PC-3 (cell line): ENCODE data around the gene BTN1A1. TPM values are rescaled to one million over a fixed set of nuclear protein-coding genes. Genes with fewer than 3 reads are reported as not detected.

Source experiments
- ATAC-seq: fragments of 200-7000 bp; cut with Tn5 transposase; 2 replicates; pipeline ENCODE4 v1.9.1; 2020; ENCODE audit warnings: mild to moderate bottlenecking, moderate library complexity
- BruUV-seq: library from RNA; stranded (reverse); fragments of 400-500 nt; replicated peaks from 2 replicates; lab custom pipeline; 2021; lab: Mats Ljungman, UMichigan
- CTCF ChIA-PET: fragments of 300-600 bp; sonication (Branson Sonifier 250); formaldehyde crosslinking; loops from one replicate; lab custom pipeline; 2022; ENCODE audit warnings: antibody characterized with exemption; lab: Charles Lee
- POLR2A ChIA-PET: fragments of 300-600 bp; sonication (Branson Sonifier 250); formaldehyde crosslinking; loops from one replicate; lab custom pipeline; 2022; ENCODE audit warnings: antibody characterized with exemption; ENCODE audit not compliant: unreplicated experiment; lab: Charles Lee
- DNase-seq: peaks from one replicate; pipeline ENCODE4 v3.0.0-alpha.2; 2015
- H2AFZ ChIP-seq: fragments of 300-600 bp; sonication (generic); 2 replicates; pipeline ENCODE4 v1.6.0; 2016; ENCODE audit warnings: antibody characterized with exemption, low read length
- H3F3A ChIP-seq: fragments of 300-600 bp; sonication (generic); one replicate; pipeline ENCODE4 v1.6.0; 2017; ENCODE audit warnings: antibody characterized with exemption, low read length, control low read depth, mild to moderate bottlenecking; ENCODE audit not compliant: unreplicated experiment
- H3K27ac ChIP-seq: fragments of 300-600 bp; sonication (generic); 2 replicates; pipeline ENCODE4 v1.5.1; 2016; ENCODE audit warnings: mild to moderate bottlenecking, low read length
- H3K27me3 ChIP-seq: fragments of 300-600 bp; sonication (generic); 2 replicates; pipeline ENCODE4 v1.6.1; 2016; ENCODE audit warnings: low read length, mixed read lengths
- H3K36me3 ChIP-seq: fragments of 300-600 bp; sonication (generic); 2 replicates; pipeline ENCODE4 v1.6.1; 2016; ENCODE audit warnings: low read depth, mixed run types, low read length, mixed read lengths
- H3K4me1 ChIP-seq: fragments of 300-600 bp; sonication (generic); 2 replicates; pipeline ENCODE4 v1.5.1; 2016; ENCODE audit warnings: low read length; ENCODE audit not compliant: insufficient read depth
- H3K4me2 ChIP-seq: fragments of 300-600 bp; sonication (generic); 2 replicates; pipeline ENCODE4 v1.6.0; 2016; ENCODE audit warnings: low read length
- H3K4me3 ChIP-seq: fragments of 300-600 bp; sonication (generic); 2 replicates; pipeline ENCODE4 v1.5.1; 2016; ENCODE audit warnings: mild to moderate bottlenecking, low read length, mixed read lengths
- H3K79me2 ChIP-seq: fragments of 300-600 bp; sonication (generic); 2 replicates; pipeline ENCODE4 v1.6.1; 2017; ENCODE audit warnings: low read length, mixed read lengths
- H3K9ac ChIP-seq: fragments of 300-600 bp; sonication (generic); 2 replicates; pipeline ENCODE4 v1.6.0; 2016; ENCODE audit warnings: mild to moderate bottlenecking, low read length
- H3K9me2 ChIP-seq: fragments of 300-600 bp; sonication (generic); replicated peaks from 2 replicates; pipeline ENCODE4 v1.6.1; 2016; ENCODE audit warnings: mixed run types, low read length, mixed read lengths
- H3K9me3 ChIP-seq: fragments of 300-600 bp; sonication (generic); 2 replicates; pipeline ENCODE4 v1.6.1; 2016; ENCODE audit warnings: low read length, mixed read lengths
- H4K20me1 ChIP-seq: fragments of 300-600 bp; sonication (generic); 2 replicates; pipeline ENCODE4 v1.6.1; 2016; ENCODE audit warnings: low read length, mixed read lengths
- CTCF ChIP-seq: fragments of 300-600 bp; sonication (generic); conservative IDR thresholded peaks from 2 replicates; pipeline ENCODE4 v1.5.1; 2017; ENCODE audit warnings: antibody characterized with exemption, low read depth, mild to moderate bottlenecking, low read length
- EZH2 ChIP-seq: fragments of 300-600 bp; sonication (generic); IDR thresholded peaks from one replicate; pipeline ENCODE4 v1.6.1; 2017; ENCODE audit warnings: antibody characterized with exemption, mild to moderate bottlenecking, low read length; ENCODE audit not compliant: unreplicated experiment
- EZH2phosphoT487 ChIP-seq: fragments of 300-600 bp; sonication (generic); IDR thresholded peaks from 2 replicates; pipeline ENCODE4 v1.6.1; 2018; ENCODE audit warnings: mild to moderate bottlenecking, antibody characterized with exemption, low read length, borderline replicate concordance
- intact Hi-C: fragments of 100-400 bp; cut with micrococcal nuclease; formaldehyde crosslinking; loops from 2 replicates; pipeline ENCODE4 v1.9.0; 2023
- total RNA-seq: library from RNA; depleted of rRNA; stranded (reverse); fragments of >200 nt; gene quantifications from 2 replicates; pipeline ENCODE4 v1.2.3, GENCODE V29; 2014

BTN1A1 gene
- total RNA-seq, 1 experiment from 2014 or later, result not detected

GRCh38 chr6:26465776-26466175 lies 34.3 kb upstream of the BTN1A1 start:
- H3K79me2 ChIP-seq, result peaks cover 11% of the 10 kb centered on the region; the same call in 1 of the 2 replicates
- no peaks in the 10 kb centered on the region for H3K9me3 ChIP-seq
- no peak overlapping the region for H3K27ac ChIP-seq
- intact Hi-C loops, result no loop called here
- TF ChIP-seq EZH2 (no peak), CTCF (no peak), EZH2phosphoT487 (no peak)
- DNase-seq (no peak), ATAC-seq (no peak)
- ChIA-PET CTCF (no interaction called here), POLR2A (no interaction called here)
- H3K4me3 ChIP-seq, result no peak overlapping the region
- no peak overlapping the region for H2AFZ ChIP-seq
- no peaks in the 10 kb centered on the region for H4K20me1 ChIP-seq
- H3K4me2 ChIP-seq, result no peak overlapping the region
- no peaks in the 10 kb centered on the region for H3F3A ChIP-seq
- H3K9me2 ChIP-seq, result no peaks in the 10 kb centered on the region
- H3K4me1 ChIP-seq, result 0 out of 2 replicates have a peak, but pooled peaks cover 3% of the 10 kb centered on the region
- H3K9ac ChIP-seq, result no peak overlapping the region
- H3K27me3 ChIP-seq, result no peaks in the 10 kb centered on the region
- no TSS peak for BruUV-seq
- peaks cover 47% of the 10 kb centered on the region for H3K36me3 ChIP-seq

GRCh38 chr6:26468829-26469228 lies 31.3 kb upstream of the BTN1A1 start:
- intact Hi-C loops, result no loop called here
- Histone ChIP-seq H3K36me3 (peaks cover 33% of the 10 kb centered on the region), H3K9ac (no peak overlapping the region), H3K4me1 (peaks cover 6% of the 10 kb centered on the region; the same call in 1 of the 2 replicates), H4K20me1 (no peaks in the 10 kb centered on the region), H3K4me3 (no peak overlapping the region), H3K9me2 (no peaks in the 10 kb centered on the region), H3K9me3 (no peaks in the 10 kb centered on the region), H3K79me2 (no peaks in the 10 kb centered on the region), H3K27ac (no peak overlapping the region), H2AFZ (no peak overlapping the region), H3K4me2 (no peak overlapping the region), H3K27me3 (no peaks in the 10 kb centered on the region), H3F3A (no peaks in the 10 kb centered on the region)
- BruUV-seq, result no TSS peak
- DNase-seq (no peak), ATAC-seq (no peak)
- POLR2A ChIA-PET, result no interaction called here
- CTCF ChIA-PET, result no interaction called here
- no peak for TF ChIP-seq EZH2
- TF ChIP-seq CTCF, result no peak
- no peak for TF ChIP-seq EZH2phosphoT487

DNA sequence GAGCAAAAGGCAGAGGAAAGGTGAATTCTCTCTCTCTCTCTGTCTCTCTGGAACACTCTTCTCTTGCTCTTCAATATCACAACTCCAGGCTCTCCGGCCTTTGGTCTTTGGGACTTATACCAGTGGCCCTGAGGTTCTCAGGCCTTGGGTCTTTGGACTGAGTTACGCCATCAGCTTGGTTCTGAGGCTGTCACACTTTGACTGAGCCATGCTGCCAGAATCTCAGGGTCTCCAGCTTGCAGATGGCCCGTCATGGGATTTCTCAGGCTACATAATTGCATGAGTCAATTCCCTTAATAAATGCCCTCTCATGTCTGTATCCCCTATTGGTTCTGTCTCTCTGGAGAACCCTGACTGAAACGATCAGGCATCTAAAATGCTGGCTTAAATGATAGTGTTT lies 29.5 kb upstream of the BTN1A1 start:
- CTCF ChIA-PET, result no interaction called here
- no peaks in the 10 kb centered on the region for H4K20me1 ChIP-seq
- no peak overlapping the region for H3K9ac ChIP-seq
- peaks cover 23% of the 10 kb centered on the region for H3K36me3 ChIP-seq
- no peaks in the 10 kb centered on the region for H3K9me2 ChIP-seq
- no peak overlapping the region for H3K4me2 ChIP-seq
- ATAC-seq (no peak), DNase-seq (no peak)
- no peaks in the 10 kb centered on the region for H3K9me3 ChIP-seq
- H3K27ac ChIP-seq, result no peak overlapping the region
- intact Hi-C loops, result no loop called here
- no TSS peak for BruUV-seq
- H3F3A ChIP-seq, result no peaks in the 10 kb centered on the region
- H3K79me2 ChIP-seq, result no peaks in the 10 kb centered on the region
- no peak overlapping the region for H3K4me3 ChIP-seq
- H3K27me3 ChIP-seq, result no peaks in the 10 kb centered on the region
- peaks cover 21% of the 10 kb centered on the region for H3K4me1 ChIP-seq
- no peak for TF ChIP-seq CTCF
- TF ChIP-seq EZH2phosphoT487, result no peak
- TF ChIP-seq EZH2, result no peak
- POLR2A ChIA-PET, result no interaction called here
- H2AFZ ChIP-seq, result no peak overlapping the region
